K562 (cell line): ENCODE measurements around the gene TCF25. TPM values are rescaled to one million over a fixed set of nuclear protein-coding genes. Genes with fewer than 3 reads are reported as not detected.

Source experiments
- KAT2B ChIP-seq: IDR thresholded peaks from one replicate; pipeline ENCODE4 v1.6.1; 2012; ENCODE audit warnings: low read depth, mild to moderate bottlenecking, control low read depth, inconsistent platforms, low read length, moderate library complexity
- KLF13 ChIP-seq: fragments of 450-650 bp; IDR thresholded peaks from 2 replicates; pipeline ENCODE4 v1.6.1; 2016; ENCODE audit warnings: missing genetic modification characterization, low read depth, mild to moderate bottlenecking, missing compliant biosample characterization, moderate library complexity, borderline replicate concordance
- MCM7 ChIP-seq, 2 experiments: fragments of 450-650 bp; IDR thresholded peaks; 2 replicates each; pipeline ENCODE4 v1.6.1; 2016 to 2018
- MYBL2 ChIP-seq, 2 experiments: fragments of 450-650 bp in 1 of 2; sonication (generic) in 1 of 2; formaldehyde crosslinking in 1 of 2; IDR thresholded peaks; 2 replicates each; pipeline versions ENCODE4 v1.6.1 to v1.8.1; 2017 to 2022; ENCODE audit warnings: borderline replicate concordance in 1 of 2, inconsistent platforms in 1 of 2, low read depth in 1 of 2, mild to moderate bottlenecking in 1 of 2, missing genetic modification reagents in 1 of 2, moderate library complexity in 1 of 2
- ZFP1 ChIP-seq: fragments of 450-650 bp; formaldehyde crosslinking; IDR thresholded peaks from 2 replicates; pipeline ENCODE4 v1.4.0; 2020; ENCODE audit warnings: mild to moderate bottlenecking, mixed read lengths
- polyA plus RNA-seq, 8 experiments: library from polyadenylated mRNA; depleted of rRNA in 4 of 8; stranded (reverse) in 5 of 8; unstranded in 3 of 8; fragments of >200 nt; fragmentation: Nextera tagmentation in 2 of 8; fragmentation: Illumina TruSeq in 1 of 8; extraction: Ambion mirVana in 2 of 8; extraction: Trizol in 1 of 8; gene quantifications; 2 replicates each; pipeline versions ENCODE4 v1.2.1 to v1.2.3, GENCODE V29; 2011 to 2014; ENCODE audit warnings: inconsistent platforms in 1 of 8, missing spikeins in 1 of 8
- total RNA-seq, 7 experiments: library from RNA; depleted of rRNA in 6 of 7; stranded (reverse); fragments of >200 nt in 6 of 7; fragmentation: Illumina TruSeq in 2 of 7; extraction: Trizol in 2 of 7; gene quantifications; 2 replicates each; pipeline versions ENCODE4 v1.2.1 to v1.2.3, GENCODE V29; 2011 to 2021; ENCODE audit warnings: low replicate concordance in 1 of 7
- TF ChIP-seq, protein P1 (sequence below), 2 experiments: fragments of 450-650 bp; formaldehyde crosslinking in 1 of 2; IDR thresholded peaks; 2 replicates each; pipeline versions ENCODE4 v1.4.0 to v1.6.1; 2014 to 2020; ENCODE audit warnings: mild to moderate bottlenecking in 2 of 2, borderline replicate concordance in 1 of 2, low read depth in 1 of 2
- TF ChIP-seq, protein P2 (sequence below): fragments of 250-450 bp; sonication (Bioruptor Pico); IDR thresholded peaks from 2 replicates; pipeline ENCODE4 v1.4.0; 2020; ENCODE audit warnings: mild to moderate bottlenecking
- TF ChIP-seq, protein P3 (sequence below), 3 experiments: IDR thresholded peaks in 2 of 3; conservative IDR thresholded peaks in 1 of 3; 2 replicates each; pipeline ENCODE4 v1.5.1; 2011 to 2012; ENCODE audit warnings: low read length in 3 of 3, mild to moderate bottlenecking in 3 of 3, control low read depth in 2 of 3, improper control_type of control experiment in 1 of 3, inconsistent platforms in 1 of 3, low read depth in 1 of 3, mixed read lengths in 1 of 3, moderate library complexity in 1 of 3; ENCODE audit not compliant: insufficient read depth in 2 of 3
- TF ChIP-seq, protein P4 (sequence below), 3 experiments: fragments of 200-800 bp in 1 of 3; fragments of 250-450 bp in 1 of 3; fragments of 450-650 bp in 1 of 3; sonication (Bioruptor Pico) in 1 of 3; sonication (Bioruptor generic) in 1 of 3; formaldehyde crosslinking in 1 of 3; IDR thresholded peaks; 2 replicates each; pipeline versions ENCODE4 v1.6.1 to v1.8.0; 2016 to 2022; ENCODE audit warnings: mild to moderate bottlenecking in 2 of 3, missing genetic modification characterization in 2 of 3, missing compliant biosample characterization in 1 of 3, moderate library complexity in 1 of 3

Gene TCF25
- total and polyA plus RNA-seq, 9 of the 15 experiments (the other 6 are each of a cell fraction or from before 2014, with no cell fraction given): 9.0 to 154 (median 83.8) TPM

- TF ChIP-seq, protein P1, sequence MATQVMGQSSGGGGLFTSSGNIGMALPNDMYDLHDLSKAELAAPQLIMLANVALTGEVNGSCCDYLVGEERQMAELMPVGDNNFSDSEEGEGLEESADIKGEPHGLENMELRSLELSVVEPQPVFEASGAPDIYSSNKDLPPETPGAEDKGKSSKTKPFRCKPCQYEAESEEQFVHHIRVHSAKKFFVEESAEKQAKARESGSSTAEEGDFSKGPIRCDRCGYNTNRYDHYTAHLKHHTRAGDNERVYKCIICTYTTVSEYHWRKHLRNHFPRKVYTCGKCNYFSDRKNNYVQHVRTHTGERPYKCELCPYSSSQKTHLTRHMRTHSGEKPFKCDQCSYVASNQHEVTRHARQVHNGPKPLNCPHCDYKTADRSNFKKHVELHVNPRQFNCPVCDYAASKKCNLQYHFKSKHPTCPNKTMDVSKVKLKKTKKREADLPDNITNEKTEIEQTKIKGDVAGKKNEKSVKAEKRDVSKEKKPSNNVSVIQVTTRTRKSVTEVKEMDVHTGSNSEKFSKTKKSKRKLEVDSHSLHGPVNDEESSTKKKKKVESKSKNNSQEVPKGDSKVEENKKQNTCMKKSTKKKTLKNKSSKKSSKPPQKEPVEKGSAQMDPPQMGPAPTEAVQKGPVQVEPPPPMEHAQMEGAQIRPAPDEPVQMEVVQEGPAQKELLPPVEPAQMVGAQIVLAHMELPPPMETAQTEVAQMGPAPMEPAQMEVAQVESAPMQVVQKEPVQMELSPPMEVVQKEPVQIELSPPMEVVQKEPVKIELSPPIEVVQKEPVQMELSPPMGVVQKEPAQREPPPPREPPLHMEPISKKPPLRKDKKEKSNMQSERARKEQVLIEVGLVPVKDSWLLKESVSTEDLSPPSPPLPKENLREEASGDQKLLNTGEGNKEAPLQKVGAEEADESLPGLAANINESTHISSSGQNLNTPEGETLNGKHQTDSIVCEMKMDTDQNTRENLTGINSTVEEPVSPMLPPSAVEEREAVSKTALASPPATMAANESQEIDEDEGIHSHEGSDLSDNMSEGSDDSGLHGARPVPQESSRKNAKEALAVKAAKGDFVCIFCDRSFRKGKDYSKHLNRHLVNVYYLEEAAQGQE (IDR thresholded peaks at IDR 0.05; ENCODE audit: borderline replicate concordance): peak; percentile 23; the same call in 1 of the 2 replicates
- TF ChIP-seq, protein P1 (CRISPR knock-in tag; IDR thresholded peaks at IDR 0.05; ENCODE audit: low read depth): no peak
- no peak for TF ChIP-seq KLF13 (tag)
- no peak for TF ChIP-seq ZFP1 (CRISPR knock-in tag)
- TF ChIP-seq, protein P2, sequence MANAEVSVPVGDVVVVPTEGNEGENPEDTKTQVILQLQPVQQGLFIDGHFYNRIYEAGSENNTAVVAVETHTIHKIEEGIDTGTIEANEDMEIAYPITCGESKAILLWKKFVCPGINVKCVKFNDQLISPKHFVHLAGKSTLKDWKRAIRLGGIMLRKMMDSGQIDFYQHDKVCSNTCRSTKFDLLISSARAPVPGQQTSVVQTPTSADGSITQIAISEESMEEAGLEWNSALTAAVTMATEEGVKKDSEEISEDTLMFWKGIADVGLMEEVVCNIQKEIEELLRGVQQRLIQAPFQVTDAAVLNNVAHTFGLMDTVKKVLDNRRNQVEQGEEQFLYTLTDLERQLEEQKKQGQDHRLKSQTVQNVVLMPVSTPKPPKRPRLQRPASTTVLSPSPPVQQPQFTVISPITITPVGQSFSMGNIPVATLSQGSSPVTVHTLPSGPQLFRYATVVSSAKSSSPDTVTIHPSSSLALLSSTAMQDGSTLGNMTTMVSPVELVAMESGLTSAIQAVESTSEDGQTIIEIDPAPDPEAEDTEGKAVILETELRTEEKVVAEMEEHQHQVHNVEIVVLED (CRISPR knock-in tag): no peak
- TF ChIP-seq, protein P3, sequence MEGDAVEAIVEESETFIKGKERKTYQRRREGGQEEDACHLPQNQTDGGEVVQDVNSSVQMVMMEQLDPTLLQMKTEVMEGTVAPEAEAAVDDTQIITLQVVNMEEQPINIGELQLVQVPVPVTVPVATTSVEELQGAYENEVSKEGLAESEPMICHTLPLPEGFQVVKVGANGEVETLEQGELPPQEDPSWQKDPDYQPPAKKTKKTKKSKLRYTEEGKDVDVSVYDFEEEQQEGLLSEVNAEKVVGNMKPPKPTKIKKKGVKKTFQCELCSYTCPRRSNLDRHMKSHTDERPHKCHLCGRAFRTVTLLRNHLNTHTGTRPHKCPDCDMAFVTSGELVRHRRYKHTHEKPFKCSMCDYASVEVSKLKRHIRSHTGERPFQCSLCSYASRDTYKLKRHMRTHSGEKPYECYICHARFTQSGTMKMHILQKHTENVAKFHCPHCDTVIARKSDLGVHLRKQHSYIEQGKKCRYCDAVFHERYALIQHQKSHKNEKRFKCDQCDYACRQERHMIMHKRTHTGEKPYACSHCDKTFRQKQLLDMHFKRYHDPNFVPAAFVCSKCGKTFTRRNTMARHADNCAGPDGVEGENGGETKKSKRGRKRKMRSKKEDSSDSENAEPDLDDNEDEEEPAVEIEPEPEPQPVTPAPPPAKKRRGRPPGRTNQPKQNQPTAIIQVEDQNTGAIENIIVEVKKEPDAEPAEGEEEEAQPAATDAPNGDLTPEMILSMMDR (IDR thresholded peaks at IDR 0.05 in 2 of 3, conservative IDR thresholded peaks at IDR 0.05 in 1 of 3; ENCODE audit: insufficient read depth in 2 of 3, low read depth in 1 of 3, low read length in 3 of 3): no peak
- TF ChIP-seq MYBL2 (IDR thresholded peaks at IDR 0.05; ENCODE audit: low read depth): no peak
- TF ChIP-seq MYBL2 (CRISPR knock-in tag; IDR thresholded peaks at IDR 0.05; ENCODE audit: borderline replicate concordance): no peak
- TF ChIP-seq, protein P4, sequence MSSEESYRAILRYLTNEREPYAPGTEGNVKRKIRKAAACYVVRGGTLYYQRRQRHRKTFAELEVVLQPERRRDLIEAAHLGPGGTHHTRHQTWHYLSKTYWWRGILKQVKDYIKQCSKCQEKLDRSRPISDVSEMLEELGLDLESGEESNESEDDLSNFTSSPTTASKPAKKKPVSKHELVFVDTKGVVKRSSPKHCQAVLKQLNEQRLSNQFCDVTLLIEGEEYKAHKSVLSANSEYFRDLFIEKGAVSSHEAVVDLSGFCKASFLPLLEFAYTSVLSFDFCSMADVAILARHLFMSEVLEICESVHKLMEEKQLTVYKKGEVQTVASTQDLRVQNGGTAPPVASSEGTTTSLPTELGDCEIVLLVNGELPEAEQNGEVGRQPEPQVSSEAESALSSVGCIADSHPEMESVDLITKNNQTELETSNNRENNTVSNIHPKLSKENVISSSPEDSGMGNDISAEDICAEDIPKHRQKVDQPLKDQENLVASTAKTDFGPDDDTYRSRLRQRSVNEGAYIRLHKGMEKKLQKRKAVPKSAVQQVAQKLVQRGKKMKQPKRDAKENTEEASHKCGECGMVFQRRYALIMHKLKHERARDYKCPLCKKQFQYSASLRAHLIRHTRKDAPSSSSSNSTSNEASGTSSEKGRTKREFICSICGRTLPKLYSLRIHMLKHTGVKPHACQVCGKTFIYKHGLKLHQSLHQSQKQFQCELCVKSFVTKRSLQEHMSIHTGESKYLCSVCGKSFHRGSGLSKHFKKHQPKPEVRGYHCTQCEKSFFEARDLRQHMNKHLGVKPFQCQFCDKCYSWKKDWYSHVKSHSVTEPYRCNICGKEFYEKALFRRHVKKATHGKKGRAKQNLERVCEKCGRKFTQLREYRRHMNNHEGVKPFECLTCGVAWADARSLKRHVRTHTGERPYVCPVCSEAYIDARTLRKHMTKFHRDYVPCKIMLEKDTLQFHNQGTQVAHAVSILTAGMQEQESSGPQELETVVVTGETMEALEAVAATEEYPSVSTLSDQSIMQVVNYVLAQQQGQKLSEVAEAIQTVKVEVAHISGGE (CRISPR knock-in tag; IDR thresholded peaks at IDR 0.05): no peak
- TF ChIP-seq MCM7 (IDR thresholded peaks at IDR 0.05): no peak
- no peak for TF ChIP-seq KAT2B
Measured at GRCh38 chr16:89921702-89922476, 48.5 kb downstream of the TCF25 start (continued).
